HG03139 (cell line): Measurements from ENCODE around the gene DVL1.
"Not testable (repeated sequence)": the region's sequence is repeated elsewhere in the genome, so short reads cannot be mapped to it uniquely, and the experiment has no call there.

ENCODE experiments used
- ATAC-seq: cut with Tn5 transposase; IDR thresholded peaks from one replicate; pipeline ENCODE4 v1.9.1; 2021; ENCODE audit not compliant: unreplicated experiment

Gene DVL1

GRCh38 chr1:1328254-1328653 is 21.0 kb downstream of the DVL1 start:
- no peak for ATAC-seq

GRCh38 chr1:1327291-1327690 is 21.9 kb downstream of the DVL1 start:
- no peak for ATAC-seq

GRCh38 chr1:1326075-1326605 is 23.1 kb downstream of the DVL1 start:
- ATAC-seq = no peak

GRCh38 chr1:1325288-1326074 is 23.7 kb downstream of the DVL1 start:
- ATAC-seq = no peak

GRCh38 chr1:1324524-1325287 is 24.5 kb downstream of the DVL1 start, which contains the start of the genes CPTP and INTS11:
Gene CPTP (plus strand): TSS chr1:1324802. CDS start chr1:1326911, 2,109 bp downstream.
Gene INTS11 (minus strand): TSS chr1:1324660. CDS start chr1:1324608, 52 bp downstream.
- ATAC-seq = peak; percentile 66

- peak; percentile 22 for ATAC-seq
Observed at GRCh38 chr1:1324084-1324523, 25.1 kb downstream of the DVL1 start.

- no peak for ATAC-seq
Observed at GRCh38 chr1:1322952-1323351, 26.3 kb downstream of the DVL1 start.

- ATAC-seq = no peak
Observed at GRCh38 chr1:1322418-1322817, 26.8 kb downstream of the DVL1 start.

- ATAC-seq = no peak
Observed at GRCh38 chr1:1321477-1321876, 27.7 kb downstream of the DVL1 start.

- ATAC-seq = no peak
Observed at GRCh38 chr1:1320666-1321448, 28.4 kb downstream of the DVL1 start.

GRCh38 chr1:1319646-1319941 is 29.6 kb downstream of the DVL1 start:
- ATAC-seq = no peak

- no peak for ATAC-seq
Observed at GRCh38 chr1:1318777-1319645, 30.2 kb downstream of the DVL1 start.

GRCh38 chr1:1318131-1318652 is 31.0 kb downstream of the DVL1 start:
- no peak for ATAC-seq

- ATAC-seq = no peak
Observed at GRCh38 chr1:1317420-1317819, 31.8 kb downstream of the DVL1 start.

- ATAC-seq = not testable (repeated sequence)
Observed at GRCh38 chr1:1316199-1316598, 33.0 kb downstream of the DVL1 start.

- ATAC-seq = no peak
Observed at GRCh38 chr1:1315435-1315954, 33.7 kb downstream of the DVL1 start.

GRCh38 chr1:1314678-1315335 is 34.4 kb downstream of the DVL1 start:
- ATAC-seq = no peak

GRCh38 chr1:1314237-1314586 is 35.0 kb downstream of the DVL1 start:
- no peak for ATAC-seq

GRCh38 chr1:1313500-1314236 is 35.5 kb downstream of the DVL1 start:
- ATAC-seq = no peak
